WERI-Rb-1 (cell line): ENCODE results near the gene SECISBP2.

Experiments used
- DNase-seq: peaks from one replicate; pipeline ENCODE4 v3.0.0-alpha.2; 2020
- H3K27ac ChIP-seq: fragments of 250-450 bp; sonication (Bioruptor Pico); 2 replicates; pipeline ENCODE4 v1.5.1; 2020; ENCODE audit warnings: mild to moderate bottlenecking, moderate library complexity
- H3K27me3 ChIP-seq: fragments of 250-450 bp; sonication (Bioruptor Pico); 2 replicates; pipeline ENCODE4 v1.5.1; 2021; ENCODE audit warnings: mild to moderate bottlenecking, low read depth, moderate library complexity; ENCODE audit not compliant: insufficient read depth, severe bottlenecking
- H3K36me3 ChIP-seq: fragments of 250-450 bp; sonication (Bioruptor Pico); 2 replicates; pipeline ENCODE4 v1.5.1; 2020; ENCODE audit warnings: mild to moderate bottlenecking, moderate library complexity
- H3K4me3 ChIP-seq: 2 replicates; pipeline ENCODE4 v1.5.1; 2011; ENCODE audit warnings: low read depth, mild to moderate bottlenecking, control low read depth, low read length
- H3K9me3 ChIP-seq: fragments of 250-450 bp; sonication (Bioruptor Pico); 2 replicates; pipeline ENCODE4 v1.5.1; 2021; ENCODE audit warnings: mild to moderate bottlenecking, moderate library complexity; ENCODE audit not compliant: severe bottlenecking
- CTCF ChIP-seq: IDR thresholded peaks from 2 replicates; pipeline ENCODE4 v1.5.1; 2011; ENCODE audit warnings: low read depth, mild to moderate bottlenecking, control low read depth, inconsistent platforms, low read length

SECISBP2 gene

GRCh38 chr9:89347651-89348050 lies 29.4 kb downstream of the SECISBP2 start:
- no peaks in the 10 kb centered on the region for H3K27me3 ChIP-seq
- H3K36me3 ChIP-seq, result peaks cover 83% of the 10 kb centered on the region
- TF ChIP-seq CTCF, result no peak
- H3K27ac ChIP-seq, result no peak overlapping the region
- H3K9me3 ChIP-seq, result no peaks in the 10 kb centered on the region
- no peak overlapping the region for H3K4me3 ChIP-seq
- no peak for DNase-seq

- Histone ChIP-seq H3K27me3 (no peaks in the 10 kb centered on the region), H3K4me3 (no peak overlapping the region), H3K9me3 (no peaks in the 10 kb centered on the region), H3K27ac (no peak overlapping the region), H3K36me3 (peaks cover 80% of the 10 kb centered on the region)
- DNase-seq, result no peak
- no peak for TF ChIP-seq CTCF
These were observed 31.3 kb downstream of the SECISBP2 start for GRCh38 chr9:89349607-89350006.

DNA sequence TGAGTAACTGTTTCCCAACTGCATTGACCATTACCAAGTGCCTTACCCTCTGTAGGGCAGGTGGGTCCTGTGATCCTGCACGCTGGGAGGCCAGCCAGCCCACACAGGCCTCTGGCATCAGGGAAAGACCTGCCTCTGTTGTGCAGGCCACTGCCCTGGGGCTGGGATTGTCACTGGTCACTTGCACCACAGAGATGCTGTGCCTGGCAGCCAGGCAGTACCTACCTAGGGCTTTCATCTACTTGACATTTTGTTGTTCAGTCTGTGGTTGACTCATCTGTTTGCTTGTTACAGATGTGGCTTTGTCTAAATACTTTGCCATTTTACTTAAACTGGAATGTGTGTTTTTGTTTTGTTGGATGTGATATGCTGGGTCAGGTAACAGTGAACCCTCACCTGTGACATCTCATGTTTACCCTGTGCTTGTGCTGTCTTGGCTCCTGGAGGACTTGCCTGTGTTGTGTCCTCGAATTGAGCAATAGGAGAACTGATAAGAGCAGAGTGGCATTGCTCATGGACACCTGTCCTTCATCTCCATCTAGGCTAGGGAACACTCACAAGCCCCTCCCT lies 32.8 kb downstream of the SECISBP2 start:
- no peaks in the 10 kb centered on the region for H3K27me3 ChIP-seq
- TF ChIP-seq CTCF, result no peak
- DNase-seq, result no peak
- H3K9me3 ChIP-seq, result no peaks in the 10 kb centered on the region
- H3K36me3 ChIP-seq, result peaks cover 85% of the 10 kb centered on the region
- no peak overlapping the region for H3K4me3 ChIP-seq
- no peak overlapping the region for H3K27ac ChIP-seq

GRCh38 chr9:89351584-89352300 lies 33.4 kb downstream of the SECISBP2 start:
- no peak for TF ChIP-seq CTCF
- no peak overlapping the region for H3K27ac ChIP-seq
- H3K36me3 ChIP-seq, result peaks cover 84% of the 10 kb centered on the region
- DNase-seq, result no peak
- no peak overlapping the region for H3K4me3 ChIP-seq
- H3K9me3 ChIP-seq, result no peaks in the 10 kb centered on the region
- no peaks in the 10 kb centered on the region for H3K27me3 ChIP-seq

GRCh38 chr9:89352451-89352850 lies 34.2 kb downstream of the SECISBP2 start:
- no peak overlapping the region for H3K4me3 ChIP-seq
- H3K36me3 ChIP-seq, result peaks cover 82% of the 10 kb centered on the region
- no peak for TF ChIP-seq CTCF
- DNase-seq, result no peak
- no peak overlapping the region for H3K27ac ChIP-seq
- no peaks in the 10 kb centered on the region for H3K9me3 ChIP-seq
- H3K27me3 ChIP-seq, result no peaks in the 10 kb centered on the region
